Right lobe of liver (tissue), 6 donors: ENCODE measurements around the gene FOXJ3. TPM values are rescaled to one million over a fixed set of nuclear protein-coding genes. Genes with fewer than 3 reads are reported as not detected.

Experiments
- ATAC-seq, 4 donors: fragments of 200-7000 bp; cut with Tn5 transposase; one replicate each; pipeline ENCODE4 v1.9.1; 2020; ENCODE audit warnings: mild to moderate bottlenecking in 4 of 4, moderate library complexity in 4 of 4
- DNase-seq, 3 donors: peaks; one replicate each; pipeline ENCODE4 v3.0.0-alpha.2; 2020
- H3K27ac ChIP-seq, 3 donors: fragments of 200-600 bp; one replicate each; pipeline ENCODE4 v1.8.0; 2022
- H3K27me3 ChIP-seq, 2 donors: fragments of 200-600 bp; one replicate each; pipeline ENCODE4 v1.8.0; 2022
- H3K36me3 ChIP-seq, 4 donors: fragments of 200-600 bp; sonication (generic) in 1 of 4; one replicate each; pipeline versions ENCODE4 v1.5.1 to v1.8.0; 2017 to 2022; ENCODE audit warnings: control low read depth in 1 of 4
- H3K4me1 ChIP-seq, 4 donors: fragments of 200-600 bp; sonication (generic) in 1 of 4; one replicate each; pipeline versions ENCODE4 v1.5.1 to v1.8.0; 2017 to 2022; ENCODE audit warnings: control low read depth in 1 of 4
- H3K4me3 ChIP-seq, 3 donors: fragments of 200-600 bp; one replicate each; pipeline ENCODE4 v1.8.0; 2022
- H3K9me3 ChIP-seq, 4 donors: fragments of 200-600 bp; sonication (generic) in 1 of 4; one replicate each; pipeline versions ENCODE4 v1.5.1 to v1.8.0; 2017 to 2022; ENCODE audit warnings: control low read depth in 1 of 4
- CTCF ChIP-seq, 4 donors: fragments of 200-600 bp in 3 of 4; fragments of 450-650 bp in 1 of 4; IDR thresholded peaks; one replicate each; pipeline versions ENCODE4 v1.5.1 to v1.8.0; 2016 to 2022; ENCODE audit warnings: antibody characterized with exemption in 4 of 4, mild to moderate bottlenecking in 2 of 4
- POLR2A ChIP-seq: fragments of 450-650 bp; IDR thresholded peaks from one replicate; pipeline ENCODE4 v1.6.1; 2017; ENCODE audit warnings: antibody characterized with exemption, mild to moderate bottlenecking
- WGBS: methylation state at CpG from one replicate; pipeline ENCODE4 v1.1.6; 2018; ENCODE audit warnings: low coverage, low lambda C conversion rate; ENCODE audit not compliant: insufficient coverage; ENCODE audit errors: missing lambda C conversion rate; 5-methylcytosine and 5-hydroxymethylcytosine counted together
- intact Hi-C, 2 donors: fragments of 100-400 bp; cut with DNase I; formaldehyde crosslinking; loops; one replicate each; pipeline versions ENCODE4 v1.11.2 to v1.14.1; 2022
- total RNA-seq, 6 experiments: library from RNA; depleted of rRNA in 2 of 6; stranded (reverse); fragments of >200 nt in 2 of 6; fragmentation: NEBNext Ultra II Directional in 3 of 6; extraction: Animal tissue kit (Norgen Biotek cat#: 25700) in 3 of 6; gene quantifications; one replicate each; pipeline versions ENCODE4 v1.1.0 to v1.2.4, GENCODE V29; 2016 to 2023
- donor health status: DM: no; HTN: yes; CAD: no.
- donor health status: DM: no; HTN: no; CAD: no.
- donor health status: DM: no; HTN: no; CAD: no.
- donor health status: DM: no; HTN: yes; CAD: no.
- donor health status: DM: no; HTN: yes; CAD: no.

Gene FOXJ3
- total RNA-seq, 6 experiments from 2014 or later = 12.1 to 18.4 (median 14.5) TPM

- Histone ChIP-seq H3K27me3 (no peaks in the 10 kb centered on the region), H3K9me3 (no peaks in the 10 kb centered on the region), H3K4me1 (no peaks in the 10 kb centered on the region), H3K4me3 (no peak overlapping the region), H3K27ac (no peak overlapping the region), H3K36me3 (no peaks in the 10 kb centered on the region)
- TF ChIP-seq POLR2A (no peak), CTCF (IDR thresholded peaks at IDR 0.05) (no peak)
- no peak for DNase-seq
- intact Hi-C loops = no loop called here
- no peak for ATAC-seq
- 100% methylated on average over 1 of the region's 1 CpG for WGBS
These were observed 62.1 kb downstream of the FOXJ3 start for GRCh38 chr1:42272920-42273319.

- Histone ChIP-seq H3K36me3 (no peaks in the 10 kb centered on the region), H3K4me1 (no peaks in the 10 kb centered on the region), H3K4me3 (no peak overlapping the region), H3K9me3 (no peaks in the 10 kb centered on the region), H3K27me3 (no peaks in the 10 kb centered on the region), H3K27ac (no peak overlapping the region)
- DNase-seq = no peak
- ATAC-seq = no peak
- intact Hi-C loops = no loop called here
- TF ChIP-seq POLR2A = no peak
- no peak for TF ChIP-seq CTCF (IDR thresholded peaks at IDR 0.05)
These were observed 67.1 kb downstream of the FOXJ3 start for GRCh38 chr1:42267904-42268303.

- Histone ChIP-seq H3K27me3 (no peaks in the 10 kb centered on the region), H3K36me3 (no peaks in the 10 kb centered on the region), H3K9me3 (no peaks in the 10 kb centered on the region), H3K4me3 (no peak overlapping the region), H3K27ac (no peak overlapping the region), H3K4me1 (no peaks in the 10 kb centered on the region)
- intact Hi-C loops = no loop called here
- ATAC-seq (no peak), DNase-seq (no peak)
- TF ChIP-seq POLR2A (no peak), CTCF (IDR thresholded peaks at IDR 0.05) (no peak)
- WGBS = 78% methylated on average over 4 of the region's 4 CpGs
These were observed 68.5 kb downstream of the FOXJ3 start for GRCh38 chr1:42266253-42267135.

GRCh38 chr1:42264511-42265190, 70.4 kb downstream of the FOXJ3 start:
- 75% methylated on average over 4 of the region's 4 CpGs for WGBS

More at GRCh38 chr1:42264511-42265190, 70.4 kb downstream of the FOXJ3 start:
- ATAC-seq (no peak), DNase-seq (no peak)
- no peaks in the 10 kb centered on the region for H3K27me3 ChIP-seq
- H3K9me3 ChIP-seq = no peaks in the 10 kb centered on the region
- H3K4me1 ChIP-seq = peaks cover 0 to 5% (median 0%) of the 10 kb centered on the region in 4 donors
- H3K4me3 ChIP-seq = no peak overlapping the region
- TF ChIP-seq CTCF (IDR thresholded peaks at IDR 0.05) (no peak), POLR2A (no peak)
- no peaks in the 10 kb centered on the region for H3K36me3 ChIP-seq
- no peak overlapping the region for H3K27ac ChIP-seq
- intact Hi-C loops = no loop called here
